OCI-LY7 (cell line): ENCODE results near the gene NCS1.

Experiments
- EZH2phosphoT487 ChIP-seq: fragments of 200-600 bp; sonication (generic); IDR thresholded peaks from 2 replicates; pipeline ENCODE4 v1.6.1; 2018; ENCODE audit warnings: low read depth, borderline replicate concordance, mild to moderate bottlenecking, mixed run types, antibody characterized with exemption, low read length, moderate library complexity, mixed read lengths
- TF ChIP-seq, protein P1 (sequence below): fragments of 200-600 bp; sonication (generic); conservative IDR thresholded peaks from 2 replicates; pipeline ENCODE4 v1.5.1; 2014; ENCODE audit warnings: mild to moderate bottlenecking, antibody characterized with exemption, low read length, moderate library complexity, mixed read lengths

DNA sequence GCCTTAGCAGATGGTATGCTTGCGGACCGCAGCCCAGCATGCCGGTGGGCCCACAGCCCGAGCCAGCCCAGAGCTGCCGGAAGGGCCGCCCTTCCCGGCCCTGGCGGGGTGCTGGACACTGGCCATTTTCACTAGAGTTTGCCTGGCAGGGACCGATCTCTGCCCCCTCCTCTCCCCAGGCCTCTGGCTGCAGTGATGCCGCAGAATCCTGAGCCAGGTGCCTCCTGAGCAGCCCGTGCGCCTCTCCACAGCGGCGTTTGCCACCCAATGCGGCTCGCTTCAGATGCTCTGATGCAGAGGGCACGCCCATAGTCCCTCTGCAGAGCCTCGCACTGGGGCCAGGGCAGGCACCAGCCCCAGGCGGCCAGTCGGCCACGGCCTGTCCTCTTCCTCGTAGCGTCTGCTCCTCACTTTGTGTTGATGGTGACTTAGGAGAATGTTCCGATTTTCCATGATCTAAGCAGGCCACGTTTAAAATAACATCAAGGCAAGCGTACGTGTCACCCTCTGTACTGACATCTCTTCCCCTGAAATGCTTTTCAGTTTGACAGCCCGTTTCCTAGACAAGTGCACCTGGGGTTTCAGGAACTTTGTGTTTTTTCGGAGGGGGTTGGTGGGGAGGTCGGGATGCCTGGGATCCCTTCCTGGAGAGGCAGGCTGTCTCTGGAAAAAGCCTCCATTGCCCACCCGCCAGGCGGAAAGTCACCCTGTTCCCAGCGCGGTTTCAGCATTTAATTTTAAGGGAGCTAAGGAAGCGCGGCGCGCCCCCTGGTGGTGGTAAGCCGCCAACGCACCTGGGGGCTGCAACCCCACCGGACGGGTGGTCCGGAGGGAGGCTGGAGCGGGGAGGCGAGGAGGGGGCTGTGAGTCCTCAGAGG lies 63.6 kb downstream of the NCS1 start:
- TF ChIP-seq, protein P1, sequence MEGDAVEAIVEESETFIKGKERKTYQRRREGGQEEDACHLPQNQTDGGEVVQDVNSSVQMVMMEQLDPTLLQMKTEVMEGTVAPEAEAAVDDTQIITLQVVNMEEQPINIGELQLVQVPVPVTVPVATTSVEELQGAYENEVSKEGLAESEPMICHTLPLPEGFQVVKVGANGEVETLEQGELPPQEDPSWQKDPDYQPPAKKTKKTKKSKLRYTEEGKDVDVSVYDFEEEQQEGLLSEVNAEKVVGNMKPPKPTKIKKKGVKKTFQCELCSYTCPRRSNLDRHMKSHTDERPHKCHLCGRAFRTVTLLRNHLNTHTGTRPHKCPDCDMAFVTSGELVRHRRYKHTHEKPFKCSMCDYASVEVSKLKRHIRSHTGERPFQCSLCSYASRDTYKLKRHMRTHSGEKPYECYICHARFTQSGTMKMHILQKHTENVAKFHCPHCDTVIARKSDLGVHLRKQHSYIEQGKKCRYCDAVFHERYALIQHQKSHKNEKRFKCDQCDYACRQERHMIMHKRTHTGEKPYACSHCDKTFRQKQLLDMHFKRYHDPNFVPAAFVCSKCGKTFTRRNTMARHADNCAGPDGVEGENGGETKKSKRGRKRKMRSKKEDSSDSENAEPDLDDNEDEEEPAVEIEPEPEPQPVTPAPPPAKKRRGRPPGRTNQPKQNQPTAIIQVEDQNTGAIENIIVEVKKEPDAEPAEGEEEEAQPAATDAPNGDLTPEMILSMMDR, result peak; percentile 99
- no peak for TF ChIP-seq EZH2phosphoT487
